Stimulated activated CD8-positive, alpha-beta memory T cell treated with anti-CD3 and anti-CD28 coated beads, Interleukin-7, amount 100 ng/mL, for 1 hour (primary cell): Measurements from ENCODE around the gene SIRT5.

Experiments
- DNase-seq, 2 donors: peaks; one replicate each; pipeline ENCODE4 v3.0.0-alpha.2; 2020; ENCODE audit warnings: low read depth in 2 of 2

Gene SIRT5

GRCh38 chr6:13553646-13554045, 20.8 kb upstream of the SIRT5 start:
- no peak for DNase-seq

GRCh38 chr6:13554929-13555333, 19.5 kb upstream of the SIRT5 start:
- DNase-seq = no peak

- DNase-seq = no peak
These were observed 16.6 kb upstream of the SIRT5 start for GRCh38 chr6:13557841-13558240.

GRCh38 chr6:13558718-13559117, 15.7 kb upstream of the SIRT5 start:
- no peak for DNase-seq

- no peak for DNase-seq
These were observed 15.2 kb upstream of the SIRT5 start for GRCh38 chr6:13559251-13559650.

- no peak for DNase-seq
These were observed 14.3 kb upstream of the SIRT5 start for GRCh38 chr6:13559968-13560650.

GRCh38 chr6:13560651-13561044, 13.8 kb upstream of the SIRT5 start:
- DNase-seq = no peak

GRCh38 chr6:13561624-13562267, 12.7 kb upstream of the SIRT5 start:
- DNase-seq = no peak

GRCh38 chr6:13563009-13563408, 11.4 kb upstream of the SIRT5 start:
- DNase-seq = no peak

GRCh38 chr6:13565921-13566320, 8.5 kb upstream of the SIRT5 start:
- DNase-seq = no peak

GRCh38 chr6:13566500-13566899, 7.9 kb upstream of the SIRT5 start:
- no peak for DNase-seq

GRCh38 chr6:13568970-13569369, 5.4 kb upstream of the SIRT5 start:
- DNase-seq = no peak

GRCh38 chr6:13572240-13572639, 2.2 kb upstream of the SIRT5 start:
- no peak for DNase-seq

GRCh38 chr6:13572951-13573654, 1.3 kb upstream of the SIRT5 start:
- DNase-seq = no peak

- DNase-seq = no peak
These were observed 711 bp upstream of the SIRT5 start for GRCh38 chr6:13573669-13574110.

- DNase-seq = peak; percentile 83 to 88
These were observed 241 bp upstream of the SIRT5 start for GRCh38 chr6:13574149-13574570.

GRCh38 chr6:13575377-13575775, 975 bp downstream of the SIRT5 start:
- DNase-seq = no peak

- no peak for DNase-seq
These were observed 1.6 kb downstream of the SIRT5 start for GRCh38 chr6:13576017-13576416.

GRCh38 chr6:13577926-13578325, 3.5 kb downstream of the SIRT5 start:
- no peak for DNase-seq

- DNase-seq = no peak
These were observed 5.5 kb downstream of the SIRT5 start for GRCh38 chr6:13579911-13580310.

- no peak for DNase-seq
These were observed 7.4 kb downstream of the SIRT5 start for GRCh38 chr6:13581700-13582229.
